Natural killer cell (primary cell): Measurements from ENCODE around the gene LRP1B. TPM values are rescaled to one million over a fixed set of nuclear protein-coding genes. Genes with fewer than 3 reads are reported as not detected.

Source experiments
- ATAC-seq, 3 donors: fragments of 150-1000 bp in 2 of 3; fragments of 200-7000 bp in 1 of 3; cut with Tn5 transposase; 1 replicate in 1 of 3; 2 replicates in 2 of 3; pipeline ENCODE4 v1.10.0; 2021; ENCODE audit warnings: mild to moderate bottlenecking in 2 of 3, moderate library complexity in 2 of 3
- DNase-seq, 2 donors: peaks; one replicate each; pipeline versions ENCODE4 v3.0.0 to v3.0.0-alpha.2; 2013 to 2021; ENCODE audit warnings: mixed read lengths in 1 of 2
- H3K27ac ChIP-seq: one replicate; pipeline ENCODE4 v1.5.1; 2013; ENCODE audit warnings: mild to moderate bottlenecking, low read length
- H3K27me3 ChIP-seq: one replicate; pipeline ENCODE4 v1.6.1; 2013; ENCODE audit warnings: low read length; ENCODE audit not compliant: control insufficient read depth, insufficient read depth
- H3K36me3 ChIP-seq: one replicate; pipeline ENCODE4 v1.6.1; 2013; ENCODE audit warnings: low read length; ENCODE audit not compliant: control insufficient read depth, insufficient read depth
- H3K4me1 ChIP-seq: one replicate; pipeline ENCODE4 v1.6.1; 2013; ENCODE audit warnings: low read length; ENCODE audit not compliant: control insufficient read depth, insufficient read depth
- H3K4me3 ChIP-seq: one replicate; pipeline ENCODE4 v1.5.1; 2013; ENCODE audit warnings: low read length
- H3K9me3 ChIP-seq: one replicate; pipeline ENCODE4 v1.6.1; 2013; ENCODE audit warnings: low read length; ENCODE audit not compliant: control insufficient read depth, insufficient read depth
- H3K27ac Mint-ChIP-seq, 2 donors: one replicate each; pipeline ENCODE4 v1.8.0; 2022; ENCODE audit warnings: mild to moderate bottlenecking in 2 of 2, mixed read lengths in 2 of 2, moderate library complexity in 1 of 2
- H3K27me3 Mint-ChIP-seq, 2 donors: one replicate each; pipeline ENCODE4 v1.8.0; 2022; ENCODE audit warnings: low read depth in 2 of 2, mixed read lengths in 2 of 2
- H3K36me3 Mint-ChIP-seq: one replicate; pipeline ENCODE4 v1.8.0; 2022; ENCODE audit warnings: mixed read lengths
- H3K4me1 Mint-ChIP-seq, 2 donors: one replicate each; pipeline ENCODE4 v1.8.0; 2022; ENCODE audit warnings: mixed read lengths in 2 of 2
- H3K4me3 Mint-ChIP-seq: one replicate; pipeline ENCODE4 v1.8.0; 2022; ENCODE audit warnings: mild to moderate bottlenecking, moderate library complexity, mixed read lengths
- H3K9me3 Mint-ChIP-seq, 2 donors: one replicate each; pipeline ENCODE4 v1.8.0; 2022; ENCODE audit warnings: mixed read lengths in 2 of 2
- CTCF ChIP-seq: fragments of 200-600 bp; IDR thresholded peaks from one replicate; pipeline ENCODE4 v1.8.0; 2022; ENCODE audit warnings: antibody characterized with exemption
- WGBS: methylation state at CpG from one replicate; pipeline ENCODE4 v1.1.7; 2013; ENCODE audit warnings: missing lambda C conversion rate; ENCODE audit not compliant: insufficient coverage; 5-methylcytosine and 5-hydroxymethylcytosine counted together
- intact Hi-C: fragments of 100-400 bp; cut with micrococcal nuclease; formaldehyde crosslinking; loops from one replicate; pipeline ENCODE4 v1.14.2; 2022
- total RNA-seq, 4 donors: library from RNA; stranded (reverse); fragments of 120-200 nt in 1 of 4; gene quantifications; one replicate each; pipeline versions ENCODE4 v1.2.3 to v1.2.4, GENCODE V29; 2013 to 2022

The LRP1B gene
- total RNA-seq, 3 donors from 2014 or later (not counting 1 experiment from before 2014, with no cell fraction given), result 0.05 TPM; not detected in 2

GRCh38 chr2:141599721-141600120, 531.1 kb downstream of the LRP1B start:
- no peak overlapping the region for H3K27ac Mint-ChIP-seq
- TF ChIP-seq CTCF, result no peak
- H3K27me3 Mint-ChIP-seq, result no peaks in the 10 kb centered on the region
- H3K4me1 Mint-ChIP-seq, result no peaks in the 10 kb centered on the region
- WGBS, result 87% methylated on average over 2 of the region's 4 CpGs
- Histone ChIP-seq H3K4me3 (no peak overlapping the region), H3K27me3 (no peaks in the 10 kb centered on the region), H3K9me3 (peaks cover 5% of the 10 kb centered on the region), H3K4me1 (no peaks in the 10 kb centered on the region), H3K27ac (no peak overlapping the region), H3K36me3 (no peaks in the 10 kb centered on the region)
- no peaks in the 10 kb centered on the region for H3K36me3 Mint-ChIP-seq
- DNase-seq, result no peak
- peaks cover 9 to 16% of the 10 kb centered on the region in 2 donors for H3K9me3 Mint-ChIP-seq
- no peak overlapping the region for H3K4me3 Mint-ChIP-seq
- ATAC-seq, result no peak
- intact Hi-C loops, result no loop called here

GRCh38 chr2:141598982-141599381, 531.8 kb downstream of the LRP1B start:
- H3K4me1 Mint-ChIP-seq, result no peaks in the 10 kb centered on the region
- DNase-seq, result no peak
- Histone ChIP-seq H3K27ac (no peak overlapping the region), H3K36me3 (no peaks in the 10 kb centered on the region), H3K4me1 (no peaks in the 10 kb centered on the region), H3K9me3 (peaks cover 2% of the 10 kb centered on the region), H3K4me3 (no peak overlapping the region), H3K27me3 (no peaks in the 10 kb centered on the region)
- intact Hi-C loops, result no loop called here
- H3K9me3 Mint-ChIP-seq, result peaks cover 11 to 12% of the 10 kb centered on the region in 2 donors
- no CpG with 5 or more reads among the region's 2 CpGs for WGBS
- ATAC-seq, result no peak
- no peak overlapping the region for H3K4me3 Mint-ChIP-seq
- H3K36me3 Mint-ChIP-seq, result no peaks in the 10 kb centered on the region
- no peak for TF ChIP-seq CTCF
- H3K27me3 Mint-ChIP-seq, result no peaks in the 10 kb centered on the region
- H3K27ac Mint-ChIP-seq, result no peak overlapping the region

GRCh38 chr2:141595316-141595920, 535.4 kb downstream of the LRP1B start:
- Histone ChIP-seq H3K36me3 (no peaks in the 10 kb centered on the region), H3K27ac (no peak overlapping the region), H3K4me3 (no peak overlapping the region), H3K27me3 (no peaks in the 10 kb centered on the region), H3K4me1 (no peaks in the 10 kb centered on the region), H3K9me3 (peaks cover 4% of the 10 kb centered on the region)
- TF ChIP-seq CTCF, result no peak
- H3K27ac Mint-ChIP-seq, result no peak overlapping the region
- no peaks in the 10 kb centered on the region for H3K27me3 Mint-ChIP-seq
- no peaks in the 10 kb centered on the region for H3K4me1 Mint-ChIP-seq
- WGBS, result 71% methylated on average over 1 of the region's 3 CpGs
- intact Hi-C loops, result no loop called here
- DNase-seq, result no peak
- ATAC-seq, result no peak
- no peak overlapping the region for H3K4me3 Mint-ChIP-seq
- H3K9me3 Mint-ChIP-seq, result peaks cover 16 to 19% of the 10 kb centered on the region in 2 donors
- peaks cover 5% of the 10 kb centered on the region for H3K36me3 Mint-ChIP-seq

GRCh38 chr2:141591787-141592186, 539.0 kb downstream of the LRP1B start:
- Histone ChIP-seq H3K9me3 (peaks cover 4% of the 10 kb centered on the region), H3K4me3 (no peak overlapping the region), H3K4me1 (no peaks in the 10 kb centered on the region), H3K27ac (no peak overlapping the region), H3K27me3 (no peaks in the 10 kb centered on the region), H3K36me3 (no peaks in the 10 kb centered on the region)
- peaks cover 5% of the 10 kb centered on the region for H3K36me3 Mint-ChIP-seq
- no peak for TF ChIP-seq CTCF
- H3K4me3 Mint-ChIP-seq, result no peak overlapping the region
- H3K9me3 Mint-ChIP-seq, result peaks cover 10 to 17% of the 10 kb centered on the region in 2 donors
- 73% methylated on average over 3 of the region's 3 CpGs for WGBS
- ATAC-seq (no peak), DNase-seq (no peak)
- no peaks in the 10 kb centered on the region for H3K27me3 Mint-ChIP-seq
- intact Hi-C loops, result no loop called here
- no peak overlapping the region for H3K27ac Mint-ChIP-seq
- no peaks in the 10 kb centered on the region for H3K4me1 Mint-ChIP-seq
